BJ (cell line): ENCODE results near the gene TRRAP. TPM values are rescaled to one million over a fixed set of nuclear protein-coding genes. Genes with fewer than 3 reads are reported as not detected.

Source experiments
- CTCF ChIA-PET: fragments of 350-600 bp; formaldehyde crosslinking; extraction: SDS; loops from one replicate; lab custom pipeline; 2021; ENCODE audit warnings: antibody characterized with exemption, inconsistent platforms; lab: Yijun Ruan, JAX
- POLR2A ChIA-PET: fragments of 300-600 bp; sonication (Branson Sonifier 250); formaldehyde crosslinking; extraction: SDS; loops from one replicate; lab custom pipeline; 2021; ENCODE audit warnings: antibody characterized with exemption; lab: Charles Lee
- DNase-seq: peaks from one replicate; pipeline ENCODE4 v3.0.0-alpha.2; 2011; ENCODE audit warnings: low read depth
- H3K27me3 ChIP-seq: 2 replicates; pipeline ENCODE4 v1.6.0; 2011; ENCODE audit warnings: low read length; ENCODE audit not compliant: control insufficient read depth, insufficient read depth
- H3K36me3 ChIP-seq: 2 replicates; pipeline ENCODE4 v1.5.1; 2011; ENCODE audit warnings: low read length; ENCODE audit not compliant: control insufficient read depth, insufficient read depth
- H3K4me3 ChIP-seq: 2 replicates; pipeline ENCODE4 v1.5.1; 2011; ENCODE audit warnings: low read depth, mild to moderate bottlenecking, control low read depth, low read length
- CTCF ChIP-seq: IDR thresholded peaks from 2 replicates; pipeline ENCODE4 v1.5.1; 2011; ENCODE audit warnings: low read depth, mild to moderate bottlenecking, control low read depth, inconsistent platforms, low read length, moderate library complexity; ENCODE audit not compliant: insufficient read depth
- polyA plus RNA-seq: library from polyadenylated mRNA; depleted of rRNA; stranded (reverse); fragments of >200 nt; gene quantifications from 2 replicates; pipeline ENCODE4 v1.2.3, GENCODE V29; 2011

Gene TRRAP
- polyA plus RNA-seq, 1 experiment: 17.2 TPM

GRCh38 chr7:98899816-98900215 is 21.5 kb downstream of the TRRAP start:
- no peak for DNase-seq
- TF ChIP-seq CTCF: no peak
- ChIA-PET POLR2A (no interaction called here), CTCF (no interaction called here)
- Histone ChIP-seq H3K4me3 (no peak overlapping the region), H3K36me3 (peaks cover 26% of the 10 kb centered on the region), H3K27me3 (no peaks in the 10 kb centered on the region)

GRCh38 chr7:98900815-98901214 is 22.5 kb downstream of the TRRAP start:
- Histone ChIP-seq H3K27me3 (no peaks in the 10 kb centered on the region), H3K4me3 (no peak overlapping the region), H3K36me3 (peaks cover 32% of the 10 kb centered on the region)
- CTCF ChIA-PET: no interaction called here
- POLR2A ChIA-PET: no interaction called here
- no peak for DNase-seq
- no peak for TF ChIP-seq CTCF

- ChIA-PET CTCF (interaction anchor here (0.6 kb wide), 1 partner anchor 23 kb away, joined by 3 read pairs; no protein-coding TSS in a partner anchor), POLR2A (no interaction called here)
- Histone ChIP-seq H3K27me3 (no peaks in the 10 kb centered on the region), H3K36me3 (peaks cover 32% of the 10 kb centered on the region), H3K4me3 (no peak overlapping the region)
- DNase-seq: no peak
- TF ChIP-seq CTCF: no peak
These were observed 24.2 kb downstream of the TRRAP start for GRCh38 chr7:98902523-98902922.

GRCh38 chr7:98903246-98903645 is 24.9 kb downstream of the TRRAP start:
- DNase-seq: no peak
- no peak for TF ChIP-seq CTCF

GRCh38 chr7:98907570-98907969 is 29.2 kb downstream of the TRRAP start:
- Histone ChIP-seq H3K4me3 (no peak overlapping the region), H3K27me3 (no peaks in the 10 kb centered on the region), H3K36me3 (peaks cover 24% of the 10 kb centered on the region)
- DNase-seq: no peak
- no peak for TF ChIP-seq CTCF
- POLR2A ChIA-PET: no interaction called here
- CTCF ChIA-PET: interaction anchor here (1.2 kb wide), 1 partner anchor 29 kb away, joined by 3 read pairs; the partner anchor contains the start of gene TRRAP

More at GRCh38 chr7:98903246-98903645, 24.9 kb downstream of the TRRAP start:
- ChIA-PET POLR2A (no interaction called here), CTCF (interaction anchor here (0.7 kb wide), 1 partner anchor 469 kb away, joined by 3 read pairs; no protein-coding TSS in a partner anchor)
- H3K4me3 ChIP-seq: no peak overlapping the region
- peaks cover 27% of the 10 kb centered on the region for H3K36me3 ChIP-seq
- H3K27me3 ChIP-seq: no peaks in the 10 kb centered on the region
